ENCODE data around the gene MAT2B.
"Not testable (repeated sequence)": the region's sequence is repeated elsewhere in the genome, so short reads cannot be mapped to it uniquely, and the experiment has no call there.

MAT2B gene

DNA sequence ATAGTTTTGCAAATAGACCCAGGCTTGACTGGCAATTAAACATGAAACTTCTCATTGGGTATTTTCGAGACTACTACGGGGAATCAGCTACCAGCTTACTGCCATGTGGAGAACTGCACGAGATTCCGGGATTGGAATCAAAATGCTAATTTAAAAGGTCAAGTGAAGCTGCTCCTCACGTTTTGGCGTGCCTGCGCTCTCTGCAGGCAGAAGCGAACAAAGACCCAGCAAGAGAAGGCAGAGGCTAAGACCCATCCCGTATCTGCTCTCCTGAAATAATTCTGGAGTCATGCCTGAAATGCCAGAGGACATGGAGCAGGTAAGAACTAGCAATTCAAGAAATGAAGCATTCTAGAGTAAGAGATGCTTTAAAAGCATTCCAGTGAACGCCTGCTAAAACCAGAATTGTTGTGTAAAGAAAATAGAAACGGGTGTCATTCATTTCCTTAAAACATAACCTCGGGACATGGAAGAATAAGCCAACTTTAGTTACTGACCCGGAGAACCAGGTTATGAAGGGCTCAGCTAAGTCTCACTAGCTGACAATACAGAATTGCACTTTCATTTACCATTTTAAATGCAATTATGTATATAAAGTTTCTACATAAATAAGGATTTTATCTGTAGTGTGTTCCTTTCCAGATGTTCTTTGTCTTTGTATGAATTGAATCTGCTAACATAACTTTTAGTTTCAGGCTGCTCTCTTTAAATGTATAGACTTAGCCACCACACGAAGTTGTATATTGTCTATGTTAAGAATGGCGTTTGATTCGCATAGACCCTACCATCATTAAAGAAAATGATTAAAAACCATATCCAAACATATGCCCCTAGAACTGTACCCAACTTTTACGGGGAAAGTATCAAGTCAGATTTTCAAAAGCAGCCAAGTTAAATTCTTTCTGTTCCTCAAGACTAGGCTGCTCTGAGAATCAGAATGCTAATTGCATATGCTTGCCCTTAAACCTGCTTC lies 2.0 kb upstream of the MAT2B start:
- DNase-seq (ENCODE audit: low read depth): peak; percentile 70

GRCh38 chr5:163504079-163504931 lies 1.1 kb upstream of the MAT2B start:
- no peak for DNase-seq (ENCODE audit: low read depth)

- no peak for DNase-seq (ENCODE audit: low read depth)
Observed at GRCh38 chr5:163505049-163505367, 411 bp upstream of the MAT2B start.

DNA sequence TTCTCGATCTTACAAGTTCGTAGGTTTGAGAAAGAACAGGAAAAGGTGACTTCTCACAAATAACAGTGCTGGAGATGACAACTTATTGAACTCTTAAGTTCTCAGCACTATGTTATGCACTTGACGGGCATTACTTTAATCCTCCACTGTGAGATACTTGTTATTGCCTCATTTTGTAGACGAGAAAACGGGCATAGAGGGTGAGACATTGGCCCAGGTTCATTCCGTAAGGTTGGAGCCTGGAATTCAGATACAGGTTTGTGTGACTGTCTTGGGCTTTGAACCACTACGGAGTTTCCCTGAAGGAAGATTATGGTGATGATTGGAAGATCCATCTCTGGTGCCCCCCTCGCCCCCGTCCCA lies 657 bp downstream of the MAT2B start:
- DNase-seq (ENCODE audit: low read depth): no peak

DNA sequence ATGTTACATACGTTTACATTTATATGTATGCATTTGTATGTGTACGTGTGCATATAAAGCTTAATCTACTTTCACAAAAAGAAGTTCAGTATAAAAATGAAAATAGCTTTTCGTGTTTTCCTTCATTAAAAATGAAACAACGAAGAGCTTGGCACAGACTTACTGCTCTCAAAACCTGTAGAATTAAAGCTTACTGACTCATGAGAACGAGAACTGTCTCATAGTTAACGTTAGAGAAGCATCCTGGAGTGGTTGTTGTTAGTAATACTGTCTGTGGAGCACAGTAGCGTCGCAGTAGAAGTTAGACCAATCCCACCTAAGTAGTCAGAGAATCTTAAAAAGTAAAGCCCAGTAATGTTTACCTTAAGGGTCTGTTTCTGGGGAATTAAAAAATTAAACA lies 1.3 kb downstream of the MAT2B start:
- no peak for DNase-seq (ENCODE audit: low read depth)

DNA sequence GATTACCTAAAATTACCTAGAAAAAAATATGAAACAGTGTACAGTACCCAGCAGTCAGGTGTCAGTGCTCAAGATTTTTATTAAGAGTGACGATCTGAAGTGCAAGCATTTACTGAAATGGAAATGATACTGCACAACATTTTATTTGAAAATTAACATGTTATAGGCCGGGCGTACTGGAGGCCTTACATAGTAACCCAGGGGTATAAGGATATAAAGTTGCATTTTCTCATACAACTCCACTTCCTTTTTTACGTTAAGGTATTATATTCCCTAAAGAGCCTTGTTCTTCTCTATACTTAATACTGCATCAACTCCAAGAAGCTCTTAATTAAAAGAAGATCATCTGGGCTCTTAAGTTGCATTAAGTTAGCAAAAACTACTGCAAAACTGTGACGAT lies 3.3 kb downstream of the MAT2B start:
- DNase-seq (ENCODE audit: low read depth): no peak

DNA sequence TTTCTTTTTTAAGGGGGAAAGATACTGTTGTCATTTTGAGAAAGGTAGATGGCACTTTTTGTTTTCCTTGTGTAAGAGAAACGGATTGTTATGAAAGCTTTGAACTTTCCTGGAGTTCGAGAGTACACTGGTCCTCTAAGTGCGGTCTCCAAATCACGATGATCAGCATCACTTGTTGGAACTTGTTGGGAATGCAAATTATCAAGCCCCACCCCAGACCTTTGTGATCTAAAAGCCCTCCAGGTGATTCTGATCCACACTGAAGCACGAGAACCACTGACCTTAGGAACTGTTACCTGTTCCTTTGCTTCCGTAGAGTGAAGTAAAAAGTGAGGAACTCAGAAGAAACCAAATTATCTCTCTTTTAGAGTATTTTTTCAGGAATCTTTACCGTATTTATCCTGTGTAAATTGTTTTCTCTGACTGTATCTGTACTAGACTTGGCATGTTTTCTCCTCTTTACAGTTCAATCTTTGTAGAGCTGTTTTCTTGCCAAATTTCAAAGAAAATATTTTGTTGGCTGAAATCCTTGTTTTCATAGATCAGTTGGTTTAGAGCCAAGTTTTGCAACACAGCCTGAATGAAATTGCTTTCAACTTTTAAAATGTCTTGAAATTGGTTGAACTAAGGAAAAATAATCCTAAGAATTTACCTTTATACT lies 4.0 kb downstream of the MAT2B start:
- no peak for DNase-seq (ENCODE audit: low read depth)

DNA sequence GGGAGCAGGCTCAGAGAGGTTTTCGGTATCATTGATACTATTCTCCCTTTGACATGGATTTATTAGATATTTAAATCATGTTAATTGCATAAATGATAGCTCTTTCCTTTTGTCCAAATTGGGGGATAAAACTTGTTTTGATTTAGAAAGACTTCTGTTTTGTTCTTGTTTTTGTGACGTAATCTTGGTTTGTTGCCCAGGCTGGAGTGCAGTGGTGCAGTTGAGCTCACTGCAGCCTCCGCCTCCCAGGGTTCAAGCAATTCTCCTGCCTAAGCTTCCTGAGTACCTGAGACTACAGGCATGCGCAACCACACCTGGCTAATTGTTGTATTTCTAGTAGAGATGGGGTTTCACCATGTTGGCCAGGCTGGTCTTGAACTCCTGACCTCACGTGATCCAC lies 7.1 kb downstream of the MAT2B start:
- DNase-seq (ENCODE audit: low read depth): no peak

DNA sequence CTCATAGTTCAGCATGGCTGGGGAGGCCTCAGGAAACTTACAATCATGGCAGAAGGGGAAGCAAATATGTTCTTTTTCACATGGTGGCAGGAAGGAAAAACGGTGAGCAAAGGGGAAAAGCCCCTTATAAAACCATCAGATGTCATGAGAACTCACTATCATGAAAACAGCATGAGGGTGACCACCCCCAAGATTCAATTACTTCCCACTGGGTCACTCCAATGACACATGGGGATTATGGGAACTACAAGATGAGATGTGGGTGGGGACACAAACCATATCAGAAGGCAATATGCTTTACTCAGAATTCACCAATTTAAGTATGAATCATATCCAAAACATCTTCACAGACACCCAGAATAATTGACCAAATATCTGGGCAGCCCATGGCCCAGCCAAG lies 19.7 kb downstream of the MAT2B start:
- DNase-seq (ENCODE audit: low read depth): no peak

DNA sequence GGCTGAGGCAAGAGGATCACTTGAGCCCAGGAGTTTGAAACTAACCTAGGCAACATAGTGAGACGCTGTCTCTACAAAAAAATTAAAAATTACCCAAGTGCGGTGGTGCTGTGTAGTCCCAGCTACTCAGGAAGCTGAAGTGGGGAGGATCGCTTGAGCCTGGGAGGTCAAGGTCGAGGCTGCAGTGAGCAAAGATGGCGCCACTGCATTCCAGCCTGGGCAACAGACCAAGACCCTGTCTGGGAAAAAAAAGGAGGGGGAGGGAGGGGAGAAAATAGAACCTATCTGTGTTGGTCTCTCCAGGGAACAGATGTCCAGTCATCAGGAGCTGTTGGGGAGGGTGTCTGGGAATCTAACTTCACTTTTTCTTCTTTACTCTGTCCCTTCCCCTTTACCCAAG lies 24.3 kb downstream of the MAT2B start:
- DNase-seq (ENCODE audit: low read depth): no peak

DNA sequence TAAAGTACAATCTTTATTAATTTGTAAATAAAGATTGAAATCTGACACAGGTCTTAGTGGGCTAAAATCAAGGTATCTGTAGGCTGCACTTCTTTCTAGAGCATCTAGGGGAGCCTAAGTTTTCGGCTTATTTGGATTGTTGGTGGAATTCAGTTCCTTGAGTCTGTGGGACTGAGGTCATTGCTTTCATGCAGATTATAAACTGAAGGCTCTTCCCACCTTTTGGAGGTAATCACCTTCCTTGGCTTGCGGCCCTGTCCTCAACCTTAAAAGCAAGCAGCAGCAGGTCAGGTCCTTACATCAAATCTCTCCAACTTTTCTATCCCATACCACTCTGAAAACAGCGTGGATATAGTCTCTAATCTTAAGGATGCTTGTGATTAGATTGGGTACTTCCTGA lies 25.9 kb downstream of the MAT2B start:
- no peak for DNase-seq (ENCODE audit: low read depth)

DNA sequence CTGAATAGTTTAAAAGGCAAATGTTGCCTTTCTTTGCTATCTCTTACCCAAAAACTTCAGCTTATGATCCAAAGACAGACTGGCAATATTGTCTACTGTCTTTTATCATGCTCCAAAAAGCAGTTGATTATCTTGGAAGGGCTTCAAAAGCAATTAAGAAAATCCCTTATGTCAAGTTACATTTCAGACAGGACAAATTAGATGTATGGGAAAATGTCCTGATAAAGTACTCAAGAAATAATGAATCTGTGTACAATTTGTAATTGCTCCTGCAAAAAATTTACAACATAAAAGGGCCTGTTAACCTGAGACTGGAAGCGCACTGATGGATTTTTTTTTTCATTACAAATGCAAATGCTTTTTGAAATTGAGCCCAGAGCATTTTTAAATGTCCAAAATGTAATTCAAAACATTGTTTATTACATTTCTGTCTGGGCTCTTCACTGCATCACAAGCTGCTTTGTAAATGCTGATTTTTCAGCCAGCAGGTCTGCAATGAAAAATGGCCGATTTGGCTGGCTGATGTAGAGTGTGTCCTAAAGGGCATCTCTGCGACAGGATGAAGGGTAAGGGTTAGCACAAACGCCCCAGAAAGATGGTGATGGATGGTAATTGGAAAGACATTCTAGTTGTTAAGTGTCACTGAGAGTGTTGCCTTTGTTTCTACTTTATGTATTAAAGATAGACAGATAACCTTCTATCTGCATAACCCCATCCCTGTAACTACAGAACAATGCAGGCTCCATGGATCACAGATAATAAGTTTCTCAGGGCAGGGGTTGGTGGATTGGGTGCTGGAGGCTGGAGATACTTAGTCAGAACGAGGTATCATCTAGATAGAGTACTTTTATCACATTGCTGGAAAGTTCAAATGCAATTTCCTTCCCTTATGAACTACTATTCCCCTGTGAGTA lies 27.0 kb downstream of the MAT2B start:
- DNase-seq (ENCODE audit: low read depth): no peak

DNA sequence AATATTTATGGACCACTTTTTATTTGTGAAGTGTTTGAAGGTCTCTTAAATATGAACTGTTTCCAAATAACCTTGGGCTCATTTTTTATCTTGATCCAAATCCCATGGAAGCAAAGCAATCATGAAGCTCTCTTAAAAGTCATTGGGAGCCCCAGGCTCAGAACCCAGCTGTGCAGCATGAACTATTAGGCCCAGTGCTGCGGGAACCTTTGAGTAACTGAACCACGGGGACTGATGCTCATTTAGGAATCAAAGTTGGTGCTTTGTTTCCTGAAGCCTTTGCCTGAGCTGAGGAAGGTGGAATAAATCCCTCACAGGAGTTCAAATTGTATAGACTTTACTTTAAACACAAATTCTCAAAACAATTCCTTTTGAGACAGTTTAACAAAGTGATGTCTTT lies 27.8 kb downstream of the MAT2B start:
- DNase-seq (ENCODE audit: low read depth): no peak

GRCh38 chr5:163534492-163535094 lies 29.2 kb downstream of the MAT2B start:
- no peak for DNase-seq (ENCODE audit: low read depth)

- no peak for DNase-seq (ENCODE audit: low read depth)
Observed at GRCh38 chr5:163535290-163535689, 29.9 kb downstream of the MAT2B start.

DNA sequence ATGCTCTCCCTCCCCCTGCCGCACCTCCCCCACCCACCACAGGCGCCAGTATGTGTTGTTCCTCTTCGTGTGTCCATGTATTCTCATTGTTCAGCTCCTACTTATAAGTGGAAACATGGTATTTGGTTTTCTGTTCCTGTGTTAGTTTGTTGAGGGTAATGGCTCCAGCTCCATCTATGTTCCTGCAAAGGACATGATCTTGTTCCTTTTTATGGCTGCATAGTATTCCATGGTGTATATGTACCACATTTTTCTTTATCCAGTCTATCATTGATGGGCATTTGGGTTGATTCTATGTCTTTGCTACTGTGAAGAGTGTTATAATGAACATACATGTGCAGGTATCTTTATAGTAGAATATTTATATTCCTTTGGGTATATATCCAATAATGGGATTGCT lies 31.0 kb downstream of the MAT2B start:
- not testable (repeated sequence) for DNase-seq (ENCODE audit: low read depth)

GRCh38 chr5:163540696-163541095 lies 35.3 kb downstream of the MAT2B start:
- DNase-seq (ENCODE audit: low read depth): no peak

GRCh38 chr5:163542771-163543170 lies 37.4 kb downstream of the MAT2B start:
- no peak for DNase-seq (ENCODE audit: low read depth)

- no peak for DNase-seq (ENCODE audit: low read depth)
Observed at GRCh38 chr5:163544041-163544440, 38.6 kb downstream of the MAT2B start.

- no peak for DNase-seq (ENCODE audit: low read depth)
Observed at GRCh38 chr5:163544836-163545235, 39.4 kb downstream of the MAT2B start.

DNA sequence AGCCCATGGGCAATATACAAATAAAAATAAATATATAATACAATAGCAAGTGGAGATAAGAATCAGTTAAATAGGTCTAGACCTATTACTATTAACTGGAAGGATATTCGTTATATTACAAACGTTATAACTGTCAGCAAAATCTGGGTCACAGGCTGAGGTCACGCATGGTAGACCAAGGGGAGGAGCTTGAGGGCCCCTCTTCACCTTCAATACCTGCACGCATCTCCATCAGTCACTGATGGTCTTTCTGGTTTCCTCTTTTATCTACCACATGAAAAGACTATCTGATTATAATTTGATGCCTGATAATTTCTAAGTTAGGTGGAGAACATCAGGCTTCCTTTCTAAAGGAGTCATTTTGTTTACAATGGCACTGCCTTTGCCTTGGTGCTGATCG lies 43.2 kb downstream of the MAT2B start:
- no peak for DNase-seq (ENCODE audit: low read depth)
